ENCODE results near the gene MAST3. TPM values are rescaled to one million over a fixed set of nuclear protein-coding genes. Genes with fewer than 3 reads are reported as not detected.

The MAST3 gene
- total and polyA plus RNA-seq, 8 donors: 13.7 to 27.5 (median 23.6) TPM

DNA sequence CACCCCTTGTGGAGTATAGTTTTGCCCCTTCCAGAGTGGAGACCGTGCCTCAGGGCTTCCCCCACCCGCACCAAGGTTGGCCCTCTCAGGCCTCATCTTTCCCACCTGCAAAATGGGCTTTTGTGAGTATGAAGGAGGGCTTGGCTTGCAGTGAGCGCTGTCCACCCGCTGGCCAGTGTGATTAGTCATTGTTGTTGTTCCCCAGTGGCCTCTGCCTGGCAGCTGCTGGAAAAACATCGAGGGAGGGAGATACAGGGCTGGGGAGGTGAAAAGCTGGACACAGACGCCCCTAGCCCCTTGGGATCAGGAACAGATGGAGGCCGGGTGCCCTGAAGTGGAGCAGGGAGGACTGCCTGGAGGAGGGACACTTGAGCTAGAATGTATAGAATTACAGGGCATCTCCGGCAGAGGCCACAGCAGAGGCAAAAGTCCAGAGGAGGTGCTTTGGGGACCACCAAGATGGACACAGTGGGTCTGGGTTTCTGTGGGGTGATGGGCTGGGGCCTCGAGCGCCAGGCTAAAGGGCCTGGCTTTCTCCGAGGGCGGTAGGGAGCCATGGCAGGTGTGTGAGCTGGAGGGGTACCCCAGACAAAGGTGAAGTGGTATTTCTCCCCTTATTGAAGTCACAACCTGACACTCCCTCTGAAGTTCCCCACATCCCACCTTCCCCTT, 6.9 kb upstream of the MAST3 start:
- Histone ChIP-seq H3K27ac (peak overlapping the region in 2 of 4 donors; percentile 23 to 41), H3K9me3 (no peaks in the 10 kb centered on the region), H3K36me3 (no peaks in the 10 kb centered on the region), H3K4me3 (no peak overlapping the region), H3K27me3 (no peaks in the 10 kb centered on the region), H3K4me1 (no peaks in the 10 kb centered on the region)
- intact Hi-C loops (cut with DNase I): no loop called here
- FAIRE-seq (no peak), ATAC-seq (peak in 1 of 4 donors; percentile 24), DNase-seq (no peak)
- TF ChIP-seq, protein P1, sequence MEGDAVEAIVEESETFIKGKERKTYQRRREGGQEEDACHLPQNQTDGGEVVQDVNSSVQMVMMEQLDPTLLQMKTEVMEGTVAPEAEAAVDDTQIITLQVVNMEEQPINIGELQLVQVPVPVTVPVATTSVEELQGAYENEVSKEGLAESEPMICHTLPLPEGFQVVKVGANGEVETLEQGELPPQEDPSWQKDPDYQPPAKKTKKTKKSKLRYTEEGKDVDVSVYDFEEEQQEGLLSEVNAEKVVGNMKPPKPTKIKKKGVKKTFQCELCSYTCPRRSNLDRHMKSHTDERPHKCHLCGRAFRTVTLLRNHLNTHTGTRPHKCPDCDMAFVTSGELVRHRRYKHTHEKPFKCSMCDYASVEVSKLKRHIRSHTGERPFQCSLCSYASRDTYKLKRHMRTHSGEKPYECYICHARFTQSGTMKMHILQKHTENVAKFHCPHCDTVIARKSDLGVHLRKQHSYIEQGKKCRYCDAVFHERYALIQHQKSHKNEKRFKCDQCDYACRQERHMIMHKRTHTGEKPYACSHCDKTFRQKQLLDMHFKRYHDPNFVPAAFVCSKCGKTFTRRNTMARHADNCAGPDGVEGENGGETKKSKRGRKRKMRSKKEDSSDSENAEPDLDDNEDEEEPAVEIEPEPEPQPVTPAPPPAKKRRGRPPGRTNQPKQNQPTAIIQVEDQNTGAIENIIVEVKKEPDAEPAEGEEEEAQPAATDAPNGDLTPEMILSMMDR (IDR thresholded peaks at IDR 0.05): no peak
- WGBS, 2 donors: 79% methylated on average over 12 of the region's 12 CpGs

- no peaks in the 10 kb centered on the region for H3K4me1 ChIP-seq
- intact Hi-C loops (cut with DNase I): no loop called here
- no peaks in the 10 kb centered on the region for H3K9me3 ChIP-seq
- H3K4me3 ChIP-seq: no peak overlapping the region
- ATAC-seq (peak in 3 of 4 donors; percentile 23 to 63 (median 59)), DNase-seq (peak in 1 of 6 donors; percentile 65), FAIRE-seq (no peak)
- H3K27me3 ChIP-seq: no peaks in the 10 kb centered on the region
- WGBS, 2 donors: 64 to 69% methylated on average over 12 of the region's 12 CpGs
- TF ChIP-seq, protein P1 (IDR thresholded peaks at IDR 0.05): no peak
- H3K36me3 ChIP-seq: no peaks in the 10 kb centered on the region
- H3K27ac ChIP-seq: peak overlapping the region in 2 of 4 donors; percentile 23 to 41
Measured at GRCh38 chr19:18091217-18091608, 6.4 kb upstream of the MAST3 start.

GRCh38 chr19:18093439-18094161, 4.0 kb upstream of the MAST3 start:
- FAIRE-seq: no peak
- H3K27me3 ChIP-seq: no peaks in the 10 kb centered on the region
- no peak overlapping the region for H3K4me3 ChIP-seq
- DNase-seq: peak in 1 of 6 donors; percentile 9
- H3K4me1 ChIP-seq: peaks cover 0 to 6% (median 0%) of the 10 kb centered on the region in 3 donors
- 67 to 73% methylated on average over 6 of the region's 6 CpGs for WGBS, 2 donors
- H3K27ac ChIP-seq: no peak overlapping the region
- intact Hi-C loops (cut with DNase I): no loop called here
- H3K36me3 ChIP-seq: no peaks in the 10 kb centered on the region
- ATAC-seq: no peak
- TF ChIP-seq, protein P1 (IDR thresholded peaks at IDR 0.05): no peak
- H3K9me3 ChIP-seq: no peaks in the 10 kb centered on the region

DNA sequence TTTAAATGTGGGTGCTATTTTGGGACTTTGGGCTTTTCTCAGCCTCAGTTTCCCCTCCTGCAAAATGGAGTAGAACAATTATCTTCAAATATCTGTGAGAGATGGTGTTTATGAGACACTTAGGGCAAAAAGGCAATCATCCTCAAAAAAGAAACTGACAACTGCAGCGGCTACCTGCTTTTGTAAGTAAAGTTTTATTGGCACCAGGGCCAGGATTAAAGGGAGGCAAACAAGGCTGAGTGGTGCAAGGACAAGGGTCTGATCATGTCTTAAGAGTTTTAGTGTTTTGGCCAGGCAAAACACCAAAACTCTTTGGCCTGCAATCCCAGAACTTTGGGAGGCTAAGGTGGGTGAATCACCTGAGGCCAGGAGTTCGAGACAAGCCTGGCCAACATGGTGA, 1.3 kb upstream of the MAST3 start:
- DNase-seq: no peak
- no peaks in the 10 kb centered on the region for H3K27me3 ChIP-seq
- H3K36me3 ChIP-seq: no peaks in the 10 kb centered on the region
- intact Hi-C loops (cut with DNase I): no loop called here
- H3K27ac ChIP-seq: no peak overlapping the region
- H3K4me3 ChIP-seq: no peak overlapping the region
- H3K9me3 ChIP-seq: no peaks in the 10 kb centered on the region
- H3K4me1 ChIP-seq: peaks cover 0 to 7% (median 0%) of the 10 kb centered on the region in 3 donors
- no peak for ATAC-seq
- TF ChIP-seq, protein P1 (IDR thresholded peaks at IDR 0.05): no peak
- no peak for FAIRE-seq
- WGBS, 2 donors: 90 to 92% methylated on average over 2 of the region's 2 CpGs

Data from pancreas (tissue), 10 donors.